Measurements from ENCODE around the gene UBALD2.

UBALD2 gene

GRCh38 chr17:76273445-76274111, 8.4 kb downstream of the UBALD2 start:
- no peak overlapping the region for H3K27ac ChIP-seq
- TF ChIP-seq CTCF (IDR thresholded peaks at IDR 0.05), result no peak
- no peak overlapping the region for H3K4me3 ChIP-seq
- no peak for DNase-seq
- H3K36me3 ChIP-seq, result peaks cover 0 to 25% (median 19%) of the 10 kb centered on the region in 3 donors
- no peaks in the 10 kb centered on the region for H3K9me3 ChIP-seq
- intact Hi-C loops (cut with DNase I; ENCODE audit: low total_unique reads), result loop anchor here (10.0 kb wide), 1 partner anchor 369 kb away; the partner anchor contains the start of gene MRPL38
- peaks cover 0 to 48% (median 26%) of the 10 kb centered on the region in 4 donors for H3K4me1 ChIP-seq
- no peaks in the 10 kb centered on the region for H3K27me3 ChIP-seq

- no peak overlapping the region for H3K4me3 ChIP-seq
- no peaks in the 10 kb centered on the region for H3K27me3 ChIP-seq
- TF ChIP-seq CTCF (IDR thresholded peaks at IDR 0.05), result no peak
- intact Hi-C loops (cut with DNase I; ENCODE audit: low total_unique reads), result loop anchor here (10.0 kb wide), 1 partner anchor 370 kb away; the partner anchor contains the start of gene MRPL38
- peaks cover 0 to 43% (median 19%) of the 10 kb centered on the region in 4 donors for H3K4me1 ChIP-seq
- no peak overlapping the region for H3K27ac ChIP-seq
- no peaks in the 10 kb centered on the region for H3K9me3 ChIP-seq
- DNase-seq, result no peak
- peaks cover 0 to 18% (median 14%) of the 10 kb centered on the region in 3 donors for H3K36me3 ChIP-seq
Measured at GRCh38 chr17:76274112-76274956, 9.2 kb downstream of the UBALD2 start.

- no peak for TF ChIP-seq CTCF (IDR thresholded peaks at IDR 0.05)
- Histone ChIP-seq H3K27ac (no peak overlapping the region), H3K27me3 (no peaks in the 10 kb centered on the region), H3K9me3 (no peaks in the 10 kb centered on the region), H3K36me3 (peaks cover 0 to 10% (median 4%) of the 10 kb centered on the region in 3 donors), H3K4me3 (no peak overlapping the region), H3K4me1 (peaks cover 0 to 36% (median 18%) of the 10 kb centered on the region in 4 donors)
- intact Hi-C loops (cut with DNase I; ENCODE audit: low total_unique reads), result loop anchor here (10.0 kb wide), 1 partner anchor 371 kb away; the partner anchor contains the start of gene MRPL38
- DNase-seq, result no peak
Measured at GRCh38 chr17:76275382-76276068, 10.4 kb downstream of the UBALD2 start.

GRCh38 chr17:76276069-76276431, 10.9 kb downstream of the UBALD2 start:
- peaks cover 0 to 8% (median 0%) of the 10 kb centered on the region in 3 donors for H3K36me3 ChIP-seq
- no peak overlapping the region for H3K4me3 ChIP-seq
- DNase-seq, result no peak
- H3K27me3 ChIP-seq, result no peaks in the 10 kb centered on the region
- H3K9me3 ChIP-seq, result no peaks in the 10 kb centered on the region
- peaks cover 0 to 31% (median 15%) of the 10 kb centered on the region in 4 donors for H3K4me1 ChIP-seq
- intact Hi-C loops (cut with DNase I; ENCODE audit: low total_unique reads), result loop anchor here (10.0 kb wide), 1 partner anchor 371 kb away; the partner anchor contains the start of gene MRPL38
- no peak overlapping the region for H3K27ac ChIP-seq
- no peak for TF ChIP-seq CTCF (IDR thresholded peaks at IDR 0.05)
